IMR-90 (cell line): ENCODE measurements around the gene CCDC92. TPM values are rescaled to one million over a fixed set of nuclear protein-coding genes. Genes with fewer than 3 reads are reported as not detected.

Experiments
- ATAC-seq: fragments of 200-7000 bp; cut with Tn5 transposase; 2 replicates; pipeline ENCODE4 v1.9.1; 2020; ENCODE audit warnings: low read depth, mild to moderate bottlenecking, moderate library complexity
- BruUV-seq: library from RNA; stranded (reverse); fragments of 400-500 nt; replicated peaks from 2 replicates; lab custom pipeline; 2021; lab: Mats Ljungman, UMichigan
- CTCF ChIA-PET: fragments of 300-600 bp; formaldehyde crosslinking; extraction: SDS; loops from one replicate; lab custom pipeline; 2021; ENCODE audit warnings: antibody characterized with exemption; lab: Yijun Ruan, JAX
- POLR2A ChIA-PET: fragments of 300-600 bp; sonication (Branson Sonifier 250); formaldehyde crosslinking; loops from one replicate; lab custom pipeline; 2022; ENCODE audit warnings: antibody characterized with exemption; ENCODE audit not compliant: unreplicated experiment; lab: Charles Lee
- DNase-seq: peaks from one replicate; pipeline ENCODE4 v3.0.0; 2013
- H2AFZ ChIP-seq: replicated peaks from 2 replicates; pipeline ENCODE3; 2013; ENCODE audit warnings: low read length, mild to moderate bottlenecking; ENCODE audit not compliant: poor library complexity
- H2AK5ac ChIP-seq: 2 replicates; pipeline ENCODE4 v1.6.1; 2013; ENCODE audit warnings: low read depth, low read length, inconsistent platforms
- H2AK9ac ChIP-seq: replicated peaks from 2 replicates; pipeline ENCODE3; 2013; ENCODE audit warnings: mild to moderate bottlenecking, low read depth, low read length, moderate library complexity; ENCODE audit not compliant: poor library complexity
- H2BK120ac ChIP-seq: 2 replicates; pipeline ENCODE4 v1.6.1; 2013; ENCODE audit warnings: low read depth, low read length, inconsistent platforms
- H2BK15ac ChIP-seq: 3 replicates; pipeline ENCODE4 v1.6.1; 2013; ENCODE audit warnings: low read depth, low read length, inconsistent platforms
- H2BK20ac ChIP-seq: 2 replicates; pipeline ENCODE4 v1.6.1; 2013; ENCODE audit warnings: low read depth, mild to moderate bottlenecking, inconsistent platforms, low read length, moderate library complexity
- H2BK5ac ChIP-seq: 2 replicates; pipeline ENCODE4 v1.6.1; 2013; ENCODE audit warnings: mild to moderate bottlenecking, low read depth, low read length, inconsistent platforms; ENCODE audit not compliant: poor library complexity, severe bottlenecking
- H3K14ac ChIP-seq: replicated peaks from 2 replicates; pipeline ENCODE4 v1.6.1; 2013; ENCODE audit warnings: low read depth, low read length, inconsistent platforms
- H3K18ac ChIP-seq: 2 replicates; pipeline ENCODE4 v1.6.1; 2013; ENCODE audit warnings: low read depth, low read length, control low read depth
- H3K23ac ChIP-seq: 2 replicates; pipeline ENCODE4 v1.6.1; 2013; ENCODE audit warnings: low read depth, low read length, inconsistent platforms
- H3K27ac ChIP-seq: 2 replicates; pipeline ENCODE4 v1.5.1; 2013; ENCODE audit warnings: mild to moderate bottlenecking, control low read depth, low read length; ENCODE audit not compliant: insufficient read depth
- H3K27me3 ChIP-seq: 2 replicates; pipeline ENCODE4 v1.6.1; 2013; ENCODE audit warnings: low read length; ENCODE audit not compliant: control insufficient read depth, insufficient read depth
- H3K36me3 ChIP-seq: 2 replicates; pipeline ENCODE4 v1.6.1; 2013; ENCODE audit warnings: low read length, mixed read lengths; ENCODE audit not compliant: control insufficient read depth, insufficient read depth
- H3K4ac ChIP-seq: 2 replicates; pipeline ENCODE4 v1.6.1; 2013; ENCODE audit warnings: low read depth, low read length, inconsistent platforms
- H3K4me1 ChIP-seq: 2 replicates; pipeline ENCODE4 v1.6.1; 2013; ENCODE audit warnings: low read length, mixed read lengths; ENCODE audit not compliant: control insufficient read depth, insufficient read depth
- H3K4me2 ChIP-seq: 2 replicates; pipeline ENCODE4 v1.6.1; 2013; ENCODE audit warnings: low read depth, mild to moderate bottlenecking, control low read depth, low read length, moderate library complexity
- H3K4me3 ChIP-seq: 2 replicates; pipeline ENCODE4 v1.5.1; 2013; ENCODE audit warnings: low read depth, mild to moderate bottlenecking, control low read depth, low read length, moderate library complexity; ENCODE audit not compliant: insufficient read depth
- H3K56ac ChIP-seq: 2 replicates; pipeline ENCODE4 v1.6.1; 2013; ENCODE audit warnings: low read length, inconsistent platforms; ENCODE audit not compliant: insufficient read depth; ENCODE audit errors: extremely low read depth
- H3K79me1 ChIP-seq, 2 experiments: 2 replicates each; pipeline ENCODE4 v1.6.1; 2013; ENCODE audit warnings: low read length in 2 of 2, inconsistent platforms in 1 of 2, low read depth in 1 of 2
- H3K9ac ChIP-seq: 2 replicates; pipeline ENCODE4 v1.6.1; 2013; ENCODE audit warnings: low read depth, low read length, control low read depth
- H3K9me1 ChIP-seq: 2 replicates; pipeline ENCODE4 v1.6.1; 2013; ENCODE audit warnings: low read length, inconsistent platforms; ENCODE audit not compliant: insufficient read depth
- H3K9me3 ChIP-seq: 2 replicates; pipeline ENCODE4 v1.6.1; 2013; ENCODE audit warnings: low read length; ENCODE audit not compliant: control insufficient read depth, insufficient read depth
- H4K20me1 ChIP-seq: 2 replicates; pipeline ENCODE4 v1.6.1; 2013; ENCODE audit warnings: low read length, inconsistent platforms; ENCODE audit not compliant: insufficient read depth
- H4K5ac ChIP-seq: 2 replicates; pipeline ENCODE4 v1.6.1; 2013; ENCODE audit warnings: mild to moderate bottlenecking, low read depth, low read length, control low read depth
- H4K8ac ChIP-seq, 2 experiments: 2 replicates each; pipeline ENCODE4 v1.6.1; 2013; ENCODE audit warnings: low read depth in 2 of 2, low read length in 2 of 2, control low read depth in 1 of 2, inconsistent platforms in 1 of 2
- H4K91ac ChIP-seq: 2 replicates; pipeline ENCODE4 v1.6.1; 2013; ENCODE audit warnings: low read depth, low read length, inconsistent platforms; ENCODE audit not compliant: insufficient read depth
- BHLHE40 ChIP-seq: fragments of 150-350 bp; IDR thresholded peaks from 2 replicates; pipeline ENCODE4 v1.6.1; 2016; ENCODE audit warnings: mild to moderate bottlenecking, low read depth, low read length
- CEBPB ChIP-seq: IDR thresholded peaks from 2 replicates; pipeline ENCODE4 v1.6.1; 2012; ENCODE audit warnings: low read depth, low read length, improper control_type of control experiment
- CTCF ChIP-seq: conservative IDR thresholded peaks from 2 replicates; pipeline ENCODE4 v1.5.1; 2012; ENCODE audit warnings: mild to moderate bottlenecking, low read depth, low read length, improper control_type of control experiment
- ELK1 ChIP-seq: fragments of 150-350 bp; IDR thresholded peaks from 2 replicates; pipeline ENCODE4 v1.6.1; 2016; ENCODE audit warnings: low read depth, mild to moderate bottlenecking, low read length, moderate library complexity, borderline replicate concordance
- FOS ChIP-seq: fragments of 150-350 bp; IDR thresholded peaks from 2 replicates; pipeline ENCODE4 v1.6.1; 2016; ENCODE audit warnings: low read depth, low read length
- MAZ ChIP-seq: IDR thresholded peaks from 2 replicates; pipeline ENCODE4 v1.6.1; 2012; ENCODE audit warnings: low read depth, mild to moderate bottlenecking, low read length, improper control_type of control experiment, moderate library complexity, borderline replicate concordance
- NFE2L2 ChIP-seq: fragments of 150-350 bp; IDR thresholded peaks from 2 replicates; pipeline ENCODE4 v1.6.1; 2016; ENCODE audit warnings: low read depth, mild to moderate bottlenecking, low read length
- RAD21 ChIP-seq: IDR thresholded peaks from 2 replicates; pipeline ENCODE4 v1.6.1; 2012; ENCODE audit warnings: low read length, improper control_type of control experiment
- RCOR1 ChIP-seq: IDR thresholded peaks from 2 replicates; pipeline ENCODE4 v1.6.1; 2012; ENCODE audit warnings: mild to moderate bottlenecking, low read length, improper control_type of control experiment; ENCODE audit not compliant: insufficient replicate concordance
- RFX5 ChIP-seq: IDR thresholded peaks from 2 replicates; pipeline ENCODE4 v1.8.0; 2012; ENCODE audit warnings: low read depth, mild to moderate bottlenecking, low read length, moderate library complexity
- SMC3 ChIP-seq: fragments of 150-350 bp; IDR thresholded peaks from 2 replicates; pipeline ENCODE4 v1.6.1; 2016; ENCODE audit warnings: low read depth, mild to moderate bottlenecking, antibody characterized with exemption, low read length, moderate library complexity
- USF2 ChIP-seq: fragments of 150-350 bp; IDR thresholded peaks from 2 replicates; pipeline ENCODE4 v1.6.1; 2017; ENCODE audit warnings: mild to moderate bottlenecking, antibody characterized with exemption, low read length, low read depth
- WGBS, 2 experiments: methylation state at CpG; one replicate each; pipeline versions ENCODE4 v1.1.5 to v1.1.7; 2013; ENCODE audit warnings: missing lambda C conversion rate in 2 of 2; ENCODE audit not compliant: insufficient read length in 1 of 2; ENCODE audit errors: extremely low coverage in 2 of 2; 5-methylcytosine and 5-hydroxymethylcytosine counted together
- dilution Hi-C: fragments of 300-500 bp; cut with HindIII; formaldehyde crosslinking; loops from one replicate; pipeline ENCODE4 v1.14.3; 2018; ENCODE audit warnings: low sequenced_read_pairs; ENCODE audit not compliant: unreplicated experiment
- in situ Hi-C: fragments of 300-500 bp; cut with MboI; formaldehyde crosslinking; loops from 3 replicates; pipeline ENCODE4 v1.14.3; 2019; ENCODE audit warnings: low sequenced_read_pairs, inconsistent platforms, mixed read lengths
- intact Hi-C: fragments of 100-400 bp; cut with micrococcal nuclease; formaldehyde crosslinking; loops from 2 replicates; pipeline ENCODE4 v1.10.0; 2022
- polyA plus RNA-seq, 3 experiments: library from polyadenylated mRNA; depleted of rRNA; stranded (reverse); fragments of >200 nt; gene quantifications; 2 replicates each; pipeline ENCODE4 v1.2.3, GENCODE V29; 2012; ENCODE audit warnings: low replicate concordance in 1 of 3
- total RNA-seq: library from RNA; depleted of rRNA; stranded (reverse); fragments of >200 nt; gene quantifications from 2 replicates; pipeline ENCODE4 v1.2.3, GENCODE V29; 2012

CCDC92 gene
- total and polyA plus RNA-seq, 2 of the 4 experiments (the other 2 are of a cell fraction), result 5.7 to 55.5 TPM

- Histone ChIP-seq H3K36me3 (no peaks in the 10 kb centered on the region), H2AFZ (no peak overlapping the region), H3K27ac (no peak overlapping the region), H3K9me1 (no peaks in the 10 kb centered on the region), H3K27me3 (peaks cover 15% of the 10 kb centered on the region; the same call in 1 of the 2 replicates), H3K4me1 (peaks cover 4% of the 10 kb centered on the region), H4K20me1 (no peaks in the 10 kb centered on the region), H2AK9ac (no peak overlapping the region), H4K8ac (no peak overlapping the region), H2BK20ac (no peak overlapping the region), H3K56ac (no peak overlapping the region), H3K9me3 (no peaks in the 10 kb centered on the region), H3K4me3 (no peak overlapping the region), H3K4me2 (no peak overlapping the region), H2AK5ac (no peak overlapping the region), H2BK120ac (no peak overlapping the region), H3K4ac (no peak overlapping the region), H3K18ac (no peak overlapping the region), H3K14ac (no peak overlapping the region), H2BK15ac (no peak overlapping the region), H3K79me1 (no peaks in the 10 kb centered on the region), H2BK5ac (no peak overlapping the region), H4K91ac (no peak overlapping the region), H3K9ac (no peak overlapping the region), H3K23ac (no peak overlapping the region), H4K5ac (no peak overlapping the region)
- BruUV-seq, result no TSS peak
- CTCF ChIA-PET, result interaction anchor here (1.3 kb wide), 1 partner anchor 11 kb away, joined by 3 read pairs; no protein-coding TSS in a partner anchor
- intact Hi-C loops, result no loop called here
- no peak for DNase-seq
- in situ Hi-C loops, result no loop called here
- no peak for TF ChIP-seq CEBPB
- no peak for TF ChIP-seq CTCF
- no peak for TF ChIP-seq RAD21
- no peak for TF ChIP-seq BHLHE40
- TF ChIP-seq RFX5, result no peak
- no peak for TF ChIP-seq NFE2L2
- no peak for TF ChIP-seq ELK1
- no peak for TF ChIP-seq FOS
- no peak for TF ChIP-seq SMC3
- TF ChIP-seq MAZ, result no peak
- TF ChIP-seq RCOR1, result no peak
- no peak for TF ChIP-seq USF2
- dilution Hi-C loops, result no loop called here
- WGBS, 2 experiments, result no CpG with 5 or more reads among the region's 4 CpGs
- ATAC-seq, result no peak
- POLR2A ChIA-PET, result no interaction called here
These were observed 77.7 kb downstream of the CCDC92 start for GRCh38 chr12:123894823-123895345.
